ENCODE results near the gene TIMM10.

DNA sequence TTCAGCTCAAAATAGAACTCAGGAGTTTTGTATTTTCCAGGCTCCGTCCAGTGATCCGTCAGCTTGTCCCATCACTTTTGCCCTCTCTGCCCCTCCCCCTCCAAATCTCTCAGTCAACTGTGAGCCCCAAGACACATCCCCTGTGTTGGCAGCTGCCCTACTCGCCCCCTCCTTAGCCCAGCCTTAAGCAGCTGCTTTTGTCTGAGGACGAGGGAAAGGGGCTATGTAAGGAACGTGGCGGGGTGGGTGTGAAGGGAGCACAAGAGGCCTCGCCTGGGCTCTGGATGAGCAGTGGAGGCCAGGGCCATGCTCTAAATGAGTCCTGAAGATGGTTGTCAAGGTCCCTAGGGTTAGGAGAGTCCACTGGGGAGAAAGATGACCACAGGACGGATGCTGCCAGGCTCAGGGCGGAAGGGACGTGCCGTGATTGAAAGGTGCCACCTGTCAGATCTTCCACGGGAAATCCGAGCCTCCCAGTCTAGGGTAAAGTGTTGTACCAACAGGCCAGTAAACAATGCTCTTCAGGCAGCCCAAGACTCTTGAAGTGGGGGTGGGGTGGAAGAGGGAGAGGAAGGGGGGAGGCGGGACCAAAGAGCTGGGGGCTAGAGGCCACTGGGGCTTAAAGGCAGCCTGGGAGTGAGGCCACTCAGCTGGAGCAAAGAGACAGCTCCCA, 6.5 kb upstream of the TIMM10 start, which contains the start of gene SMTNL1:
- TF ChIP-seq EP300 (IDR thresholded peaks at IDR 0.05; ENCODE audit: borderline replicate concordance) (no peak), RAD21 (IDR thresholded peaks at IDR 0.05; ENCODE audit: low read depth) (no peak), EGR1 (IDR thresholded peaks at IDR 0.05) (no peak), ZBTB7A (IDR thresholded peaks at IDR 0.05; ENCODE audit: low read depth) (no peak), TAF1 (IDR thresholded peaks at IDR 0.05; ENCODE audit: low read depth) (no peak), FOXM1 (IDR thresholded peaks at IDR 0.05; ENCODE audit: borderline replicate concordance, low read depth) (no peak), TEAD4 (IDR thresholded peaks at IDR 0.05) (no peak)
- TF ChIP-seq, protein P1, sequence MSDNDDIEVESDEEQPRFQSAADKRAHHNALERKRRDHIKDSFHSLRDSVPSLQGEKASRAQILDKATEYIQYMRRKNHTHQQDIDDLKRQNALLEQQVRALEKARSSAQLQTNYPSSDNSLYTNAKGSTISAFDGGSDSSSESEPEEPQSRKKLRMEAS (IDR thresholded peaks at IDR 0.05): no peak
- TF ChIP-seq, protein P2, sequence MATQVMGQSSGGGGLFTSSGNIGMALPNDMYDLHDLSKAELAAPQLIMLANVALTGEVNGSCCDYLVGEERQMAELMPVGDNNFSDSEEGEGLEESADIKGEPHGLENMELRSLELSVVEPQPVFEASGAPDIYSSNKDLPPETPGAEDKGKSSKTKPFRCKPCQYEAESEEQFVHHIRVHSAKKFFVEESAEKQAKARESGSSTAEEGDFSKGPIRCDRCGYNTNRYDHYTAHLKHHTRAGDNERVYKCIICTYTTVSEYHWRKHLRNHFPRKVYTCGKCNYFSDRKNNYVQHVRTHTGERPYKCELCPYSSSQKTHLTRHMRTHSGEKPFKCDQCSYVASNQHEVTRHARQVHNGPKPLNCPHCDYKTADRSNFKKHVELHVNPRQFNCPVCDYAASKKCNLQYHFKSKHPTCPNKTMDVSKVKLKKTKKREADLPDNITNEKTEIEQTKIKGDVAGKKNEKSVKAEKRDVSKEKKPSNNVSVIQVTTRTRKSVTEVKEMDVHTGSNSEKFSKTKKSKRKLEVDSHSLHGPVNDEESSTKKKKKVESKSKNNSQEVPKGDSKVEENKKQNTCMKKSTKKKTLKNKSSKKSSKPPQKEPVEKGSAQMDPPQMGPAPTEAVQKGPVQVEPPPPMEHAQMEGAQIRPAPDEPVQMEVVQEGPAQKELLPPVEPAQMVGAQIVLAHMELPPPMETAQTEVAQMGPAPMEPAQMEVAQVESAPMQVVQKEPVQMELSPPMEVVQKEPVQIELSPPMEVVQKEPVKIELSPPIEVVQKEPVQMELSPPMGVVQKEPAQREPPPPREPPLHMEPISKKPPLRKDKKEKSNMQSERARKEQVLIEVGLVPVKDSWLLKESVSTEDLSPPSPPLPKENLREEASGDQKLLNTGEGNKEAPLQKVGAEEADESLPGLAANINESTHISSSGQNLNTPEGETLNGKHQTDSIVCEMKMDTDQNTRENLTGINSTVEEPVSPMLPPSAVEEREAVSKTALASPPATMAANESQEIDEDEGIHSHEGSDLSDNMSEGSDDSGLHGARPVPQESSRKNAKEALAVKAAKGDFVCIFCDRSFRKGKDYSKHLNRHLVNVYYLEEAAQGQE (IDR thresholded peaks at IDR 0.05; ENCODE audit: low read depth): no peak

All from Ishikawa (cell line).